PC-9 (cell line): ENCODE data around the gene MYBPHL. TPM values are rescaled to one million over a fixed set of nuclear protein-coding genes. Genes with fewer than 3 reads are reported as not detected.

Experiments
- BruUV-seq: library from RNA; stranded (reverse); fragments of 400-500 nt; replicated peaks from 2 replicates; lab custom pipeline; 2021; lab: Mats Ljungman, UMichigan
- CTCF ChIA-PET: fragments of 300-600 bp; sonication (Branson Sonifier 250); formaldehyde crosslinking; loops from one replicate; lab custom pipeline; 2022; ENCODE audit warnings: antibody characterized with exemption; lab: Charles Lee
- POLR2A ChIA-PET: fragments of 300-600 bp; sonication (Branson Sonifier 250); formaldehyde crosslinking; loops from one replicate; lab custom pipeline; 2022; ENCODE audit warnings: antibody characterized with exemption; ENCODE audit not compliant: unreplicated experiment; lab: Charles Lee
- DNase-seq, 2 experiments: peaks; one replicate each; pipeline versions ENCODE4 v3.0.0 to v3.0.0-alpha.2; 2015 to 2022; ENCODE audit warnings: mixed read lengths in 1 of 2
- H2AFZ ChIP-seq: fragments of 200-600 bp; sonication (generic); 2 replicates; pipeline ENCODE4 v1.8.1; 2017; ENCODE audit warnings: antibody characterized with exemption
- H3F3A ChIP-seq: fragments of 200-600 bp; sonication (generic); 2 replicates; pipeline ENCODE4 v1.8.1; 2017; ENCODE audit warnings: antibody characterized with exemption, mild to moderate bottlenecking, low read depth; ENCODE audit not compliant: insufficient read depth
- H3K27ac ChIP-seq: fragments of 200-600 bp; sonication (generic); 2 replicates; pipeline ENCODE4 v1.6.1; 2016; ENCODE audit warnings: mixed run types
- H3K27me3 ChIP-seq: fragments of 200-600 bp; sonication (generic); 2 replicates; pipeline ENCODE4 v1.6.1; 2016; ENCODE audit warnings: low read depth, mixed run types; ENCODE audit not compliant: insufficient read depth
- H3K36me3 ChIP-seq: fragments of 200-600 bp; sonication (generic); 2 replicates; pipeline ENCODE4 v1.6.1; 2016; ENCODE audit warnings: low read depth, mixed run types
- H3K4me1 ChIP-seq: fragments of 200-600 bp; sonication (generic); replicated peaks from 2 replicates; pipeline ENCODE4 v1.6.1; 2016; ENCODE audit warnings: mixed run types; ENCODE audit not compliant: insufficient read depth
- H3K4me2 ChIP-seq: fragments of 200-600 bp; sonication (generic); 2 replicates; pipeline ENCODE4 v1.6.1; 2017; ENCODE audit warnings: mixed run types
- H3K4me3 ChIP-seq: fragments of 200-600 bp; sonication (generic); 2 replicates; pipeline ENCODE4 v1.6.1; 2016; ENCODE audit warnings: mixed run types
- H3K79me2 ChIP-seq: fragments of 200-600 bp; sonication (generic); 2 replicates; pipeline ENCODE4 v1.6.1; 2017; ENCODE audit warnings: low read depth, mixed run types
- H3K9me2 ChIP-seq: fragments of 200-600 bp; sonication (generic); 2 replicates; pipeline ENCODE4 v1.8.1; 2017; ENCODE audit warnings: mild to moderate bottlenecking; ENCODE audit not compliant: insufficient read depth
- H3K9me3 ChIP-seq: fragments of 200-600 bp; sonication (generic); 2 replicates; pipeline ENCODE4 v1.8.1; 2016; ENCODE audit warnings: low read depth; ENCODE audit not compliant: insufficient read depth
- H4K20me1 ChIP-seq: fragments of 200-600 bp; sonication (generic); 2 replicates; pipeline ENCODE4 v1.8.1; 2017; ENCODE audit not compliant: insufficient read depth
- CTCF ChIP-seq: fragments of 200-600 bp; sonication (generic); conservative IDR thresholded peaks from 2 replicates; pipeline ENCODE4 v1.6.1; 2017; ENCODE audit warnings: mixed run types, antibody characterized with exemption, mild to moderate bottlenecking, moderate library complexity
- EZH2 ChIP-seq: fragments of 200-600 bp; sonication (generic); IDR thresholded peaks from 2 replicates; pipeline ENCODE4 v1.8.0; 2017; ENCODE audit warnings: antibody characterized with exemption, low read depth
- intact Hi-C: fragments of 100-400 bp; cut with micrococcal nuclease; formaldehyde crosslinking; loops from one replicate; pipeline ENCODE4 v1.10.0; 2022; ENCODE audit not compliant: unreplicated experiment
- total RNA-seq: library from RNA; stranded (reverse); gene quantifications from 2 replicates; pipeline ENCODE4 v1.2.3, GENCODE V29; 2021

The MYBPHL gene
- total RNA-seq, 1 experiment from 2014 or later: not detected

- Histone ChIP-seq H3F3A (peaks cover 15% of the 10 kb centered on the region), H3K4me3 (no peak overlapping the region), H3K4me2 (no peak overlapping the region), H3K27ac (no peak overlapping the region), H2AFZ (no peak overlapping the region), H3K9me3 (no peaks in the 10 kb centered on the region), H3K79me2 (no peaks in the 10 kb centered on the region), H3K27me3 (no peaks in the 10 kb centered on the region), H4K20me1 (no peaks in the 10 kb centered on the region), H3K4me1 (peaks cover 50% of the 10 kb centered on the region), H3K9me2 (no peaks in the 10 kb centered on the region), H3K36me3 (no peaks in the 10 kb centered on the region)
- CTCF ChIA-PET: interaction anchor here (0.6 kb wide), 1 partner anchor 561 kb away, joined by 3 read pairs; no protein-coding TSS in a partner anchor
- DNase-seq: no peak
- no peak for TF ChIP-seq EZH2
- TF ChIP-seq CTCF: no peak
- POLR2A ChIA-PET: interaction anchor here (0.6 kb wide), 1 partner anchor 35 kb away, joined by 3 read pairs; no protein-coding TSS in a partner anchor
- intact Hi-C loops: no loop called here
- BruUV-seq: no TSS peak
Measured at GRCh38 chr1:109252893-109253802, 53.7 kb downstream of the MYBPHL start.

- H3K4me2 ChIP-seq: no peak overlapping the region
- H3F3A ChIP-seq: peaks cover 11% of the 10 kb centered on the region
- H3K9me3 ChIP-seq: no peaks in the 10 kb centered on the region
- no peaks in the 10 kb centered on the region for H3K27me3 ChIP-seq
- peaks cover 45% of the 10 kb centered on the region for H3K4me1 ChIP-seq
- POLR2A ChIA-PET: no interaction called here
- no peak for DNase-seq
- no peak overlapping the region for H2AFZ ChIP-seq
- H3K9me2 ChIP-seq: no peaks in the 10 kb centered on the region
- H3K4me3 ChIP-seq: no peak overlapping the region
- no peaks in the 10 kb centered on the region for H4K20me1 ChIP-seq
- intact Hi-C loops: no loop called here
- no TSS peak for BruUV-seq
- TF ChIP-seq CTCF: no peak
- TF ChIP-seq EZH2: no peak
- CTCF ChIA-PET: no interaction called here
- H3K27ac ChIP-seq: no peak overlapping the region
- H3K36me3 ChIP-seq: no peaks in the 10 kb centered on the region
- no peaks in the 10 kb centered on the region for H3K79me2 ChIP-seq
Measured at GRCh38 chr1:109252167-109252892, 54.5 kb downstream of the MYBPHL start.

- no peaks in the 10 kb centered on the region for H3K9me3 ChIP-seq
- no peaks in the 10 kb centered on the region for H3K9me2 ChIP-seq
- H3K4me3 ChIP-seq: no peak overlapping the region
- no peak for DNase-seq
- H3K27me3 ChIP-seq: no peaks in the 10 kb centered on the region
- H3K27ac ChIP-seq: no peak overlapping the region
- no peak overlapping the region for H3K4me2 ChIP-seq
- no TSS peak for BruUV-seq
- H3K4me1 ChIP-seq: peaks cover 37% of the 10 kb centered on the region
- ChIA-PET CTCF (no interaction called here), POLR2A (no interaction called here)
- TF ChIP-seq CTCF (no peak), EZH2 (no peak)
- intact Hi-C loops: no loop called here
- H3K36me3 ChIP-seq: no peaks in the 10 kb centered on the region
- H2AFZ ChIP-seq: no peak overlapping the region
- no peaks in the 10 kb centered on the region for H4K20me1 ChIP-seq
- peaks cover 3% of the 10 kb centered on the region for H3F3A ChIP-seq
- no peaks in the 10 kb centered on the region for H3K79me2 ChIP-seq
Measured at GRCh38 chr1:109251277-109252166, 55.3 kb downstream of the MYBPHL start.
